Astrocyte (in vitro differentiated cells and primary cell): ENCODE measurements around the gene DESI1. TPM values are rescaled to one million over a fixed set of nuclear protein-coding genes. Genes with fewer than 3 reads are reported as not detected.

Experiments used
- DNase-seq: peaks from one replicate; pipeline ENCODE4 v3.0.0-alpha.2; 2010; ENCODE audit warnings: low read depth
- FAIRE-seq: peaks from 2 replicates; lab custom pipeline; 2011; peaks lifted over from hg19 to GRCh38; lab: Jason Lieb, UNC
- H2AFZ ChIP-seq: 2 replicates; pipeline ENCODE4 v1.6.0; 2012; ENCODE audit warnings: low read depth, low read length, inconsistent platforms
- H3K27ac ChIP-seq: 2 replicates; pipeline ENCODE4 v1.5.1; 2011; ENCODE audit warnings: low read depth, low read length, inconsistent platforms
- H3K27me3 ChIP-seq: 2 replicates; pipeline ENCODE4 v1.6.0; 2011; ENCODE audit warnings: low read length, inconsistent platforms; ENCODE audit not compliant: insufficient read depth
- H3K36me3 ChIP-seq: 2 replicates; pipeline ENCODE4 v1.5.1; 2011; ENCODE audit warnings: low read length, inconsistent platforms; ENCODE audit not compliant: insufficient read depth
- H3K4me1 ChIP-seq: 2 replicates; pipeline ENCODE4 v1.5.1; 2011; ENCODE audit warnings: low read length, inconsistent platforms; ENCODE audit not compliant: insufficient read depth
- H3K4me2 ChIP-seq: 2 replicates; pipeline ENCODE4 v1.6.0; 2012; ENCODE audit warnings: low read length, inconsistent platforms
- H3K4me3 ChIP-seq: 2 replicates; pipeline ENCODE4 v1.5.1; 2011; ENCODE audit warnings: low read depth, mild to moderate bottlenecking, low read length, inconsistent platforms; ENCODE audit not compliant: insufficient read depth
- H3K79me2 ChIP-seq: 2 replicates; pipeline ENCODE4 v1.6.0; 2012; ENCODE audit warnings: mild to moderate bottlenecking, low read length, inconsistent platforms; ENCODE audit not compliant: insufficient read depth
- H3K9ac ChIP-seq: 2 replicates; pipeline ENCODE4 v1.6.0; 2012; ENCODE audit warnings: mild to moderate bottlenecking, low read length, inconsistent platforms
- H3K9me3 ChIP-seq: 2 replicates; pipeline ENCODE4 v1.5.1; 2012; ENCODE audit warnings: low read depth, mild to moderate bottlenecking, low read length, inconsistent platforms; ENCODE audit not compliant: insufficient read depth
- H4K20me1 ChIP-seq: 2 replicates; pipeline ENCODE4 v1.6.0; 2012; ENCODE audit warnings: low read length, inconsistent platforms; ENCODE audit not compliant: insufficient read depth
- H3K27ac Mint-ChIP-seq: one replicate; pipeline ENCODE4 v1.8.0; 2021; ENCODE audit warnings: mild to moderate bottlenecking, mixed read lengths; ENCODE audit not compliant: unreplicated experiment
- H3K27me3 Mint-ChIP-seq: one replicate; pipeline ENCODE4 v1.8.0; 2021; ENCODE audit warnings: low read depth, mixed read lengths; ENCODE audit not compliant: unreplicated experiment
- H3K36me3 Mint-ChIP-seq: one replicate; pipeline ENCODE4 v1.8.0; 2021; ENCODE audit warnings: low read depth, mixed read lengths; ENCODE audit not compliant: unreplicated experiment
- H3K4me1 Mint-ChIP-seq: one replicate; pipeline ENCODE4 v1.8.0; 2021; ENCODE audit warnings: low read depth, mixed read lengths; ENCODE audit not compliant: unreplicated experiment
- H3K4me3 Mint-ChIP-seq: one replicate; pipeline ENCODE4 v1.8.0; 2021; ENCODE audit warnings: mild to moderate bottlenecking, moderate library complexity, mixed read lengths; ENCODE audit not compliant: unreplicated experiment
- H3K9me3 Mint-ChIP-seq: one replicate; pipeline ENCODE4 v1.8.0; 2021; ENCODE audit warnings: mild to moderate bottlenecking, mixed read lengths; ENCODE audit not compliant: unreplicated experiment
- CTCF ChIP-seq: IDR thresholded peaks from 2 replicates; pipeline ENCODE4 v1.5.1; 2011; ENCODE audit warnings: low read depth, mild to moderate bottlenecking, inconsistent platforms, low read length, moderate library complexity; ENCODE audit not compliant: insufficient read depth
- EZH2 ChIP-seq: IDR thresholded peaks from 2 replicates; pipeline ENCODE4 v1.6.1; 2012; ENCODE audit warnings: mild to moderate bottlenecking, low read length, inconsistent platforms; ENCODE audit not compliant: insufficient read depth
- total RNA-seq: library from RNA; stranded (reverse); gene quantifications from 2 replicates; pipeline ENCODE4 v1.2.1, GENCODE V29; 2021

Gene DESI1
- total RNA-seq, 1 donor from 2014 or later: 48.2 TPM

- FAIRE-seq: no peak
- Histone ChIP-seq H3K36me3 (peaks cover 5% of the 10 kb centered on the region), H3K4me1 (no peaks in the 10 kb centered on the region), H4K20me1 (peaks cover 17% of the 10 kb centered on the region), H3K27ac (no peak overlapping the region), H2AFZ (no peak overlapping the region), H3K9ac (no peak overlapping the region), H3K79me2 (no peaks in the 10 kb centered on the region), H3K9me3 (no peaks in the 10 kb centered on the region), H3K4me3 (no peak overlapping the region), H3K27me3 (no peaks in the 10 kb centered on the region), H3K4me2 (no peak overlapping the region)
- TF ChIP-seq EZH2 (no peak), CTCF (no peak)
- Mint-ChIP-seq H3K27me3 (no peaks in the 10 kb centered on the region), H3K36me3 (peaks cover 27% of the 10 kb centered on the region), H3K4me1 (no peaks in the 10 kb centered on the region), H3K4me3 (no peak overlapping the region), H3K9me3 (no peaks in the 10 kb centered on the region), H3K27ac (no peak overlapping the region)
- no peak for DNase-seq
Observed at GRCh38 chr22:41578818-41579217, 42.0 kb downstream of the DESI1 start.

GRCh38 chr22:41578114-41578513 lies 42.7 kb downstream of the DESI1 start:
- Histone ChIP-seq H3K4me3 (no peak overlapping the region), H3K79me2 (no peaks in the 10 kb centered on the region), H4K20me1 (peaks cover 15% of the 10 kb centered on the region), H3K4me1 (no peaks in the 10 kb centered on the region), H3K9ac (no peak overlapping the region), H2AFZ (no peak overlapping the region), H3K36me3 (peaks cover 5% of the 10 kb centered on the region), H3K27me3 (no peaks in the 10 kb centered on the region), H3K27ac (no peak overlapping the region), H3K9me3 (no peaks in the 10 kb centered on the region), H3K4me2 (no peak overlapping the region)
- Mint-ChIP-seq H3K4me3 (no peak overlapping the region), H3K36me3 (peaks cover 22% of the 10 kb centered on the region), H3K27me3 (no peaks in the 10 kb centered on the region), H3K9me3 (no peaks in the 10 kb centered on the region), H3K4me1 (no peaks in the 10 kb centered on the region), H3K27ac (no peak overlapping the region)
- TF ChIP-seq EZH2 (no peak), CTCF (no peak)
- DNase-seq (no peak), FAIRE-seq (no peak)

- Histone ChIP-seq H3K4me3 (no peak overlapping the region), H3K4me1 (no peaks in the 10 kb centered on the region), H3K27me3 (no peaks in the 10 kb centered on the region), H4K20me1 (peaks cover 8% of the 10 kb centered on the region), H3K27ac (no peak overlapping the region), H2AFZ (no peak overlapping the region), H3K9ac (no peak overlapping the region), H3K4me2 (no peak overlapping the region), H3K79me2 (no peaks in the 10 kb centered on the region), H3K36me3 (peaks cover 5% of the 10 kb centered on the region), H3K9me3 (no peaks in the 10 kb centered on the region)
- FAIRE-seq: no peak
- no peak for DNase-seq
- Mint-ChIP-seq H3K4me3 (no peak overlapping the region), H3K27ac (no peak overlapping the region), H3K9me3 (no peaks in the 10 kb centered on the region), H3K27me3 (no peaks in the 10 kb centered on the region), H3K4me1 (no peaks in the 10 kb centered on the region), H3K36me3 (peaks cover 14% of the 10 kb centered on the region)
- TF ChIP-seq CTCF (peak; percentile 39), EZH2 (no peak)
Observed at GRCh38 chr22:41576877-41577276, 44.0 kb downstream of the DESI1 start.
